Measurements from ENCODE around the gene CCDC88A.
"Not testable (repeated sequence)": the region's sequence is repeated elsewhere in the genome, so short reads cannot be mapped to it uniquely, and the experiment has no call there.

Gene CCDC88A

GRCh38 chr2:55420871-55421270, 1.2 kb upstream of the CCDC88A start:
- no peak for DNase-seq

DNA sequence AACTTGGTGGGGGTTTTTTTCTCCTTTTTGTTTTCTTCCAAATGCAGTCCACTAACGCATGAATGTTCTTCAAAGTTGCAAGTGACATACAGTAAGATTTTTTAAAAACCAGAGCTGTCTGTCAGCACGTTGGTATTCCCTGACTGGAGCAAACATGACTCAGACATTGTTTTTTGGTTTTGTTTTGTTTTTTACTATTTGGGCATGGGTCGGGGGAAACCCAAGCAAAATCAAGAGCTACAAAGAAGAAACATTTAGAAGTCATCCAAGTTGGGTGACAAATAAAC, 726 bp upstream of the CCDC88A start:
- DNase-seq, result no peak

DNA sequence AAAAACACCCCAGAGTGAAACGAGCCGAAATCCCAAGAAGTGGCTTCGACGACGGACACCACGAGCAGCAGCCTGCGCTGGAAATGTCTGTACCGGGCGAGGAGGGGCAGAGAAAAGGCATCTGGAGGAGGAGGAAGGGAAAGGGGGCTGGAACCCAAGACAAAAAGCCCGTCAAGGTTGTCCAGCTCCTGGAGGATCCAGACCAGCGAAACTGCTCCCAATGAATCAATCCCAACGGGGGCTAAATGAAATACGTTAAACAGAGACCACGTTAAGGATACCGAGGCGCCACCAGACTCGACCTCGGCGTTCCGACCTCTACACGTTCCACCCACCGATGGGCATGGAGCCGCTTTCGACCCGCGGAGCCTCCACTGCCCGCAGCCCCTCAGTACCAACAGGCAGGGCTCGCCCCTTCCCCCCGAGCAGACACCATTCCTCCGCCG, 400 bp downstream of the CCDC88A start:
- no peak for DNase-seq

GRCh38 chr2:55418512-55419232, 984 bp downstream of the CCDC88A start:
- DNase-seq, result no peak

DNA sequence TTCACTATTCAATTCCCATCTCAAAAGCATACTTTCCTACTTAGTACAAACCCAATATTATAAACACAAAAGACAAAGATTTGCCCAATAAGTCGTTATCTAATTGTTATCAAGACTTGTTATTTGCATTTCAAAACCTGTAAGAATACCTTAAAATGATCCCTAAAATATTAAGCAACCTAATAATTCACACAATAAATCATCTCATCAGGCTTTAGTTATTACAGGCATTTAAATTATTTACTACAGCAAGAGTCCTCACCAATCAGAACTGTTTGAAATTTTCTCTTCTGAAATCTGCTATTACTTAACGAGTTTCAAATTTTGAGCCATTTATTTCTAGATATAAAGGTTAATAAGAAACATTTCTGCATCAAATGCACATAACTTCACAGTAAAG, 1.6 kb downstream of the CCDC88A start:
- DNase-seq, result no peak

DNA sequence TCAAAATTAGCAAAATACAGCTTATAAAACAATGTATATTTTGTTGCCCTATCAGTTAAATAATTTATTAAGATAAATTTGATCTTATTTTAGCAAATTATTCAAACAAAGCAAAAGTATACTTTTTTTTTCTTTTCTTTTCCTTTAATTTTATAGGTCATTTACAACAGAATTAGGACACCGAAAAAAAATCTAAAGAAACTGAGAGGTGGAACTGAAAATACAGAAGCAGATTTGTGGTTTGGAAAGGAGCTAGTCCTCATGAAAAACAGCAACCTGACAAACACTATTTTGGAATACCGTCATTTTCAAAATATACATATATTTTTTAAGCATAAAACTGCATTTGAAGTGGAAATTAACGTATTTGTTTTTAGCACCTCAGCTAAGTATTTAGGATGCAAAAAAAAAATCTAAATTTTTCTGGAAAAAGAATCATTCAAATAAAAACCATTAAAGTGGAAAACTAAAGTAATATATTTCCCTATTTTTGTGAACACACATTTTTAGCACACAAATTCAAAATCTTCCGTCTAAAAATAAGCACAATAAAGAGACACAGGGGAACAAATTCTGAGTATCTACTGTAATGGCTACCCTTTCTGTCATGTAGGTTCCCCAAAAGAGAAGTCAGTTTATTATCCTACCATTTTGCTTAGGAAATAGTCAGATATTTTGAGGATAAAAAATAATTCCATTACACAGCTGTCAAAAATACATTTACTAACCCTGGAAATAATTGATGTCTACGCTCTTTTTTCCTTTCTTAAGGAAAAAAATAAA, 2.7 kb downstream of the CCDC88A start:
- no peak for DNase-seq

DNA sequence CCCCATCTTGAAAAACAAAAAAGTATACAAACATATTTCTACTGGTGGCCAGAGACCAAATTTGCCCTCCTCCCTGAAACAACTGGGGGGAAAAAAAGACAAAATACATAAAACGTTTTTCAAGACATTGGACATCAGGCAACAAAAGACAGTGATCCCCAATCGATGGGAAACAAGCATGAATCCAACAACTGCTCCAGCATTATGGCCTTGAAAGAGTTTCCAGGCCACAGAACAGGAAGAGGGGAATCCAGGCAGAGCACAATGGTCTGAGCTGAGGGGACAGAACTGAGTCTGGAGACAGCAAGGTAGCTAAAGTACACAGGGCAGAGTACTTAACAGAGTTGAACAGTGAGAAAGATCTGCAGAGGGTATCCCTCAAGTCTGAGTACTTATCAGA, 4.4 kb downstream of the CCDC88A start:
- no peak for DNase-seq

DNA sequence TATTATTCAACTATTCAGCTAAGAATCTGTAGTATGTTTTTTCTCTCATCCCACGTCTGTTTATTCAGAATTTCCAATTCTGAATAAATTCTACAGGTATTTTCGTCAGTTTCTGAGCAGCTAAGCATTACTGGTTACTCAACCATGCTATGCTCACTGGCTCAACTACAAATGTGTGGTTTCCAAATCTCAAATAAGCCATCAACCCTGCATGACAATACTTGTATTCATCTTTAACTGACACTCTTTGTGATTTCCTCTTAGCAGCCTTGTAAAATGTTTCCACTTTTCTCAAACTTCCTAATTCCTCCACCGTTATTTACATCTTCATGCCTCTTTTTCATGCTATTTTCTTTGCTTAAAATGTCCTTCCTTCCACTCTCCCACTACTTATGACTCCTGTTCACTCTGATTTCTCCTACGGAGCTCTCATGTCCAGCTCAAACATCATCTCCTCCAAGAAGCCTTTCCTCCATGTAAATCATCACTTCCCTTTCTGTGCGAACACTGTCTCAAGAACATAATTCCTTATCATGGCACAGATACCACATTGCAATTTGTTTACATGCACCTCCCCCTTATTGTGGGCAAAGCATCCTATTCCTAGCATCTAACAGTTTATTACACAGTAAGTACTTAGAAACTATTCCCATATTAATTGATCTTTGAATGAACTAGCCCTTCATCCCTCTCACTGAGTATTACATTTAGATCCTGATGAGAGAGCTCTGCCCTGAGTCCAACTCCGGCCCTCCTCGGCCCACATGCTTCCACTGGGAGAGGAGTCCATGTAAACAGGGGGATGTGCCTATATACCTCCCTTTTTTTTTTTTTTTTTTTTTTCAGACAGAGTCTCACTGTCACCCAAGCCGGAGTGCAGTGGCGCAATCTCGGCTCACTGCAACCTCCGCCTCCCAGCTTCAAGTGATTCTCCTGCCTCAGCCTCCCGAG, 10.5 kb downstream of the CCDC88A start:
- DNase-seq, result no peak

GRCh38 chr2:55408098-55408882, 11.4 kb downstream of the CCDC88A start:
- DNase-seq, result no peak

DNA sequence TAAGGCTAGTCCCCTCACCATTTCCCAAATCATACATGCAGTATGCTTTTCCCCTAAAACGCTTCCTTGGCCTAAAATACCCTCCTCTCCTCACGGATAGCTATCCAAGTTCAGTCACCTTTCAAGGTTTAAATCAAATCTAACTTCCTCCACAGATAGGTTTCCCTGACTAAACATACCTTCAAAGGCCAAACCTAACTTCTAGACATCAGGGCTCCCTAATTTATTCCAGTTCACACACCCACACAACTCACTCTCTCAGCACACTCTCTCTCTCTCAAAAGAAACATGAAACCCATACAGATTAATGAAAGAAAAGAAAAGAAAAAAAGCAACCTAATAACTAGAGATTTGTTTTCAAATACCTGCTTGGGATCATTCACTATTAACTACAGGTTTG, 14.5 kb downstream of the CCDC88A start:
- DNase-seq, result no peak

DNA sequence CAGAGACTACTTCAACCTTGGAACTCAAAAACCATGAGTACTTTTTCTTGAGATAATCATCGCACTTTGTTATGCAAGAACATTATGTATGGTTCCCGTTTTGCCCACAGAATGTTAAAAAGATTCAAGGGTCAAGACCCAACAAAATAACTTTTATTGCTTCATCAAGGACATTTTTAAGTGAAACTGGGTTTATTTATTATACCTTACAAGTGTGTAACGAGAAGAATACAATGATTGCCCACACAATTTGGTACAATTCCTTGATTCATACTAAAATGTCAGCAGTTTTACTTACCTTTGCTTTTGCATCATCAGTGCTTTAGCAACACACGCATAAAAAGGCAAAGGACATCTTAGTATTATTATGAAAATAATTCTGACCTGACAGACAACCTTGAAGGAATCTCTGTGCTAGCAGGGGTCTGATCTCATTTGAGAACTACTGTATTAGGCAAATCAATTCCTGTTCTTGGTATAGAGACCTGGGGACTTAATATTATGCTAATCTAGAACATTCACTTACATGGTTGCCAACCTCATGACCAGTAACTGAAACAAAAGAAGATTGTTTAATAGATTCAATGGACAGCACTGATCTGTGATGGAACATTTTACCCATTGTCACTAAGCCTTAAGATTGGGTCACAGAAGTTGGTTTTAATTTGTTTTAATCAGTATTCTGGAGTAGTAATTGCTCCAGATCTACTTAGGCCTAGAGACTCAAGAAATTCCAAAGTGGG, 16.2 kb downstream of the CCDC88A start:
- DNase-seq, result no peak

DNA sequence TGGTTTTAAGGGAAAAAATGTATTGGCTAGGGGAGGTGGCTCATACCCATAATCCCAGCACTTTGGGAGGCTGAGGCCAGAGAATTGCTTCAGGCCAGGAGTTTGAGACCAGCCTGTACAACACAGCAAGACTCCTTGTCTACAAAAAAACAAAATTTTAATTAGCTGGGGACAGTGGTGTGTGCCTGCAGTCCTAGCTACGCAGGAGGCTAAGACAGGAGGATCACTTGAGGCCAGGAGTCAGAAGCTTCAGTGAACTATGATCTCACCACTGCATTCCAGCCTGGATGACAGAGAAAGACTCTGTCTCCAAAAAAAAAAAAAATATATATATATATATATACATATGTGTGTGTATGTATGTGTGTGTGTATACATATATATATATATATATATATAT, 18.5 kb downstream of the CCDC88A start:
- DNase-seq, result no peak

- no peak for DNase-seq
These were observed 19.3 kb downstream of the CCDC88A start for GRCh38 chr2:55400332-55400731.

GRCh38 chr2:55399815-55400214, 19.8 kb downstream of the CCDC88A start:
- DNase-seq, result no peak

DNA sequence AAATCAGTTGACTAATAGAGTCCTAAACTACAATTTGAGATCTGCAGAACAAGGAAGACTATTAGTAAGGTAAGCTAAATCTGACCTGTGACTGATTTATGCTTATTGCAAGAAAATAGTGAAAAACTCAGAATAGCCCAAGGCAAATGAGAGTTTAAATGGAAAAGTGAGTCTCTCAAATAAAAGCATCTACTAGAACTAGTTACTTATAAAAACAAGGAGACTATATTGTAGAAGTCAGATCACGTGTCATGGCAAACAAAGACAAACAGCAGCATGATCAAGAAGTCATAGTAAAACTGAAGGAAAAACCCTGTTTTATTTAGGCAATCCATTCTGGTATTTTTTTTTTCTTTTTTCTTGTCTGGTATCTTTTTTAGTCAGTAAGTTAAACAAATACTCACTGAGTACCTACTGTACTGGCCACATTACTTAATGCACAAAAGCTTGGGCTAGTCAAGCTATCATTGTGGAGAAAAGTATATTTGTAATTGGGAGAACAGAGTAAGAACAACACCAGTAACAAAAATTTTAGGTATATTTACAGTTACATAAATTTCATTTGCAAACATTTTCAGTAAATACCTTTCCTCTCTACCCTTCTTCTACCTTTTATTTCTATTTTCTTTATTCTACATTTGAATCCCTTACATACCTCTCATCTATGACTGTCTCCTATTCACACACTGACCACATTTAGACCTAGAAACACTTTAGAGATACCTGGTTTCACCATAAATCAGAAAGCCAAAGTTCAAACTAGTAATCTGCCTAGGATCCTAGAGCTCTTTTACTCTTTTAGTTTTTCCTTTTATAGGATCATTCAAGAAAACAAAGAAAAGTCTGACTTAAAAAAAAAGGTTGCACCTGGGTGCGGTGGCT, 23.7 kb downstream of the CCDC88A start:
- DNase-seq, result no peak

- DNase-seq, result no peak
These were observed 27.9 kb downstream of the CCDC88A start for GRCh38 chr2:55391615-55392242.

DNA sequence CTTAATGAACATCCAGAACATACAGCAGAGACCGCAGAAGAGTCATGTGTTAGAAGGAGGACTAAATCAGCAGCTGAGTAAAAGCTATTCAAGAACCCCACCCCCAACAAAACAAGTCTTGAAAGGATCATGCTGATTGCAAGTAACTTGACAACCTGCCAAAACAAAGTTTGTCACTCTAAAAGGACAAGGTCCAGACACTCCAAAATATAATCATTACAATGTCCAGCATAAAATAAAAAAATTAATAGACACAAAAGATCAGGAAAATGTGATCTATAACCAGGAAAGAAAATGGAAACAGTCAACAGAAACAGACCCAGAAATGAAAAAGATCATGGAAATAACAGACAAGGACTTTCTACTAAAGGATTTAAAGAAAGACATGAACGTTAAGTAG, 28.5 kb downstream of the CCDC88A start:
- no peak for DNase-seq

DNA sequence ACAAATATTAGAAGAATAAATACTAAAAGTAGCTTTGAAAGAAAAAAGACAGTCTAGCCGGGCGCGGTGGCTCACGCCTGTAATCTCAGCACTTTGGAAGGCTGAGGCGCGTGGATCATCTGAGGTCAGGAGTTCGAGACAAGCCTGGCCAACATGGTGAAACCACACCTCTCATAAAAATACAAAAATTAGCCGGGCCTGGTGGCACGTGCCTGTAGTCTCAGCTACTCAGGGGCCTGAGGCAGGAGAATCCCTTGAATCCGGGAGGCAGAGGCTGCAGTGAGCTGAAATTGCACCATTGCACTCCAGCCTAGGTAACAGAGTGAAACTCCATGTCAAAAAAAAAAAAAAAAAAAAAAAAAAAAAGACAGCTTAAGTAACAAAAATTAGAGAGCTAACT, 34.1 kb downstream of the CCDC88A start:
- DNase-seq, result not testable (repeated sequence)

GRCh38 chr2:55384786-55385185, 34.9 kb downstream of the CCDC88A start:
- DNase-seq, result no peak

DNA sequence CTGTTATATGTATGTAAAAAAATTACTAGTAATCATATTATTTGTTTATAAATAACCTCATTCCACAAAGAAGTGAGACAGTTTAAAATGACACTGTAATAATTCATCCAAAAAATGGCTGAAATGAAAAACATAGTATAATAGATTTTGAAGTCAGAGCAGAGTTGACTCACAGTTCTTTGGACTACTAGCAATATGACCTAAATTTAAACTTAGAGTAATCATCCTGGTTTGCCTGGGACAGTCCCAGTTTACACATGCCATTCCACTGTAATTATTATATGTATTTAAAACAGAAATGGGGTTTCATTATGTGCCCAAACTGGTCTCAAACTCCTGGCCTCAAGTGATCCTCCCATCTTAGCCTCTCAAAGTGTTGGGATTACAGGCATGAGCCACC, 48.3 kb downstream of the CCDC88A start:
- no peak for DNase-seq

Data from stimulated activated CD4-positive, alpha-beta T cell treated with anti-CD3 and anti-CD28 coated beads, Interleukin-4, amount 100 ng/mL, for 1 hour (primary cell).